Panc1 (cell line): Measurements from ENCODE around the gene SPRYD4.
"Not testable (repeated sequence)": the region's sequence is repeated elsewhere in the genome, so short reads cannot be mapped to it uniquely, and the experiment has no call there.

Experiments used
- TCF7L2 ChIP-seq: IDR thresholded peaks from 2 replicates; pipeline ENCODE4 v1.6.1; 2011; ENCODE audit warnings: mild to moderate bottlenecking, low read depth, low read length, inconsistent platforms
- TF ChIP-seq, protein P1 (sequence below): fragments of 450-650 bp; IDR thresholded peaks from 2 replicates; pipeline ENCODE4 v1.5.1; 2017; ENCODE audit warnings: mild to moderate bottlenecking

DNA sequence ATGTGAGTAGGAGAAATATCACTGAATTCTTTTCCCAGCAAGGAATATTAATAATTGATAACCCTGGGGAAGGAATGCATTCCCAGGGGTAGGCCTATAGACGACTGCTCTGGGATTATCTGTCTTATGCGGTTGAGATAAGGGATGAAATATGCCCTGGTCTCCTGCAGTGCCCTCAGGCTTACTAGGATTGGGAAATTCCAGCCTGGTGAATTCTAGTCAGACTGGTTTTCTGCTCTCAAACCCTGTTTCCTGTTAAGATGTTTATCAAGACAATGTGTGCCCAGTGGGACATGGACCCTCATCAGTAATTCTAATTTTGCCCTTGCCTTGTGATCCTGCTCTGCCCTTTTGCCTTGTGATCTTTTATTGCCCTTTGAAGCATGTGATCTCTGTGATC is 25.2 kb upstream of the SPRYD4 start:
- TF ChIP-seq, protein P1, sequence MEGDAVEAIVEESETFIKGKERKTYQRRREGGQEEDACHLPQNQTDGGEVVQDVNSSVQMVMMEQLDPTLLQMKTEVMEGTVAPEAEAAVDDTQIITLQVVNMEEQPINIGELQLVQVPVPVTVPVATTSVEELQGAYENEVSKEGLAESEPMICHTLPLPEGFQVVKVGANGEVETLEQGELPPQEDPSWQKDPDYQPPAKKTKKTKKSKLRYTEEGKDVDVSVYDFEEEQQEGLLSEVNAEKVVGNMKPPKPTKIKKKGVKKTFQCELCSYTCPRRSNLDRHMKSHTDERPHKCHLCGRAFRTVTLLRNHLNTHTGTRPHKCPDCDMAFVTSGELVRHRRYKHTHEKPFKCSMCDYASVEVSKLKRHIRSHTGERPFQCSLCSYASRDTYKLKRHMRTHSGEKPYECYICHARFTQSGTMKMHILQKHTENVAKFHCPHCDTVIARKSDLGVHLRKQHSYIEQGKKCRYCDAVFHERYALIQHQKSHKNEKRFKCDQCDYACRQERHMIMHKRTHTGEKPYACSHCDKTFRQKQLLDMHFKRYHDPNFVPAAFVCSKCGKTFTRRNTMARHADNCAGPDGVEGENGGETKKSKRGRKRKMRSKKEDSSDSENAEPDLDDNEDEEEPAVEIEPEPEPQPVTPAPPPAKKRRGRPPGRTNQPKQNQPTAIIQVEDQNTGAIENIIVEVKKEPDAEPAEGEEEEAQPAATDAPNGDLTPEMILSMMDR = not testable (repeated sequence)
- TF ChIP-seq TCF7L2 = not testable (repeated sequence)
